NT2/D1 (cell line): Measurements from ENCODE around the gene PNKD.
A peak's percentile ranks its signal among the peaks of the same experiment; 100 is the strongest.

Source experiments
- DNase-seq: peaks from one replicate; pipeline ENCODE4 v3.0.0-alpha.2; 2011; ENCODE audit warnings: low read depth, low spot score
- H3K27me3 ChIP-seq: 2 replicates; pipeline ENCODE4 v1.6.0; 2011; ENCODE audit warnings: mild to moderate bottlenecking; ENCODE audit not compliant: insufficient read length, insufficient read depth
- H3K36me3 ChIP-seq: 2 replicates; pipeline ENCODE4 v1.6.1; 2011; ENCODE audit warnings: mild to moderate bottlenecking, low read length, mixed read lengths; ENCODE audit not compliant: insufficient read depth, insufficient read length
- H3K4me1 ChIP-seq: 2 replicates; pipeline ENCODE4 v1.5.1; 2011; ENCODE audit not compliant: insufficient read depth, insufficient read length
- H3K4me3 ChIP-seq: 2 replicates; pipeline ENCODE4 v1.5.1; 2011; ENCODE audit warnings: low read depth; ENCODE audit not compliant: insufficient read length
- H3K9ac ChIP-seq: 2 replicates; pipeline ENCODE4 v1.6.0; 2011; ENCODE audit warnings: low read depth; ENCODE audit not compliant: insufficient read length
- H3K9me3 ChIP-seq: 2 replicates; pipeline ENCODE4 v1.5.1; 2011; ENCODE audit warnings: mild to moderate bottlenecking, low read length; ENCODE audit not compliant: insufficient read depth
- SUZ12 ChIP-seq: IDR thresholded peaks from 2 replicates; pipeline ENCODE4 v1.6.1; 2011; ENCODE audit not compliant: insufficient read length, insufficient read depth; ENCODE audit errors: extremely low read depth
- YY1 ChIP-seq: IDR thresholded peaks from 2 replicates; pipeline ENCODE4 v1.6.1; 2011; ENCODE audit not compliant: insufficient read length, insufficient read depth
- ZNF274 ChIP-seq: IDR thresholded peaks from 2 replicates; pipeline ENCODE4 v1.6.1; 2011; ENCODE audit warnings: mild to moderate bottlenecking, low read depth, low read length

Gene PNKD

GRCh38 chr2:218394298-218395089 lies 124.2 kb downstream of the PNKD start:
- Histone ChIP-seq H3K9ac (no peak overlapping the region), H3K27me3 (peaks cover 36% of the 10 kb centered on the region), H3K4me1 (peaks cover 15% of the 10 kb centered on the region), H3K4me3 (no peak overlapping the region), H3K9me3 (no peaks in the 10 kb centered on the region), H3K36me3 (no peaks in the 10 kb centered on the region)
- TF ChIP-seq YY1: no peak
- TF ChIP-seq ZNF274: no peak
- no peak for TF ChIP-seq SUZ12
- DNase-seq: no peak

GRCh38 chr2:218395090-218395444 lies 124.7 kb downstream of the PNKD start:
- Histone ChIP-seq H3K4me3 (peak overlapping the region; percentile 50), H3K36me3 (no peaks in the 10 kb centered on the region), H3K9me3 (no peaks in the 10 kb centered on the region), H3K4me1 (peaks cover 15% of the 10 kb centered on the region), H3K27me3 (peaks cover 36% of the 10 kb centered on the region), H3K9ac (no peak overlapping the region)
- TF ChIP-seq YY1 (no peak), SUZ12 (no peak), ZNF274 (no peak)
- DNase-seq: no peak

- Histone ChIP-seq H3K4me1 (peaks cover 15% of the 10 kb centered on the region), H3K9me3 (no peaks in the 10 kb centered on the region), H3K4me3 (peak overlapping the region; percentile 50), H3K9ac (peak overlapping the region; percentile 79), H3K27me3 (peaks cover 36% of the 10 kb centered on the region), H3K36me3 (no peaks in the 10 kb centered on the region)
- no peak for TF ChIP-seq YY1
- TF ChIP-seq SUZ12: no peak
- TF ChIP-seq ZNF274: no peak
- no peak for DNase-seq
These were observed 125.1 kb downstream of the PNKD start for GRCh38 chr2:218395456-218395825.

DNA sequence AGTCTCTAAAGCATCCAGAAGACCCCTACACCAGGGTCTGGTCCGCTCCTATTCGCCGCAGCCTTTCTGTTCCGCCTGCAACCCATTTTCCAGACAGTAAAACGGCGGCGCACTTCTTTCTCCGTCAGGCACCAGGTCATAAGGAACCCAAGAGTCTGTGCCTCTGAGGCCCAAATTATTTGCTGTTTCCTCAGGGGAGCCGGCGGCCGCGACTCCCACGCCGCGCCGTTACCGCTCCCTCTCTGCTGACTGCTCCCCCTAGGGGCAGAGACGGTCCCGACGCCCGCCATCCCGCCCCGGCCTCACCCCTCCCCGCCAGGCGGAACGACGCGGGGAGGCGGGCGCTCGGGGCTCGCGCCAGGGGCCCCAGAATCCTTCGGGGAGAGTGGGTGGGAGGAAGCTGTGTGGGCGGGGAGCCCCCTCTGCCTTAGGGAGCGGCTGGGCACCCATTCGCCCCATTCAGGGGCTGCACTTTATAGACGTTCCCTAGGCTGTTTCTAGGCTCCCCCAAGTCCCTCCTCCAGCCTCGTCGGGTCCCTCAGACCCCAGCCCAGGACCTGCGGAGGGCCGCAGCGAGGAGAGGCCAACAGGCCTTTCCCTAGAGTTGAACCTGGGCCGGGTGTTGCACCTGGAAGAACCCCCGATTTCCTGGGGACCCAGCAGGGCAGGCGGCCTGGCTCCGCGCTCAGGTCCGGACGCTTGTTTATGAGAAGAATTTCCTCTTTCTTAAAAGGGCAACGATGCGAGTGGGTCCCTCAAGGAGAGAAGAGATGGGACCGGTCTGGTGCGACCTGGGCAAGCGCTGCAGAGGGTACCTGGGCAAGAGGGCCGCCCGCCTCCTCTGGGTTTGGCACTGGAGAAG lies 125.7 kb downstream of the PNKD start:
- peaks cover 16% of the 10 kb centered on the region for H3K4me1 ChIP-seq
- peaks cover 1% of the 10 kb centered on the region for H3K36me3 ChIP-seq
- peak overlapping the region; percentile 85 for H3K4me3 ChIP-seq
- peak; percentile 86 for DNase-seq
- H3K9me3 ChIP-seq: no peaks in the 10 kb centered on the region
- H3K9ac ChIP-seq: peak overlapping the region; percentile 79
- peaks cover 36% of the 10 kb centered on the region for H3K27me3 ChIP-seq
- no peak for TF ChIP-seq ZNF274
- no peak for TF ChIP-seq YY1
- TF ChIP-seq SUZ12: no peak
